GM21786 (cell line): ENCODE results near the gene NPAS4.
"Not testable (repeated sequence)": the region's sequence is repeated elsewhere in the genome, so short reads cannot be mapped to it uniquely, and the experiment has no call there.

ENCODE experiments used
- ATAC-seq: cut with Tn5 transposase; IDR thresholded peaks from one replicate; pipeline ENCODE4 v1.9.1; 2021; ENCODE audit not compliant: unreplicated experiment

NPAS4 gene

DNA sequence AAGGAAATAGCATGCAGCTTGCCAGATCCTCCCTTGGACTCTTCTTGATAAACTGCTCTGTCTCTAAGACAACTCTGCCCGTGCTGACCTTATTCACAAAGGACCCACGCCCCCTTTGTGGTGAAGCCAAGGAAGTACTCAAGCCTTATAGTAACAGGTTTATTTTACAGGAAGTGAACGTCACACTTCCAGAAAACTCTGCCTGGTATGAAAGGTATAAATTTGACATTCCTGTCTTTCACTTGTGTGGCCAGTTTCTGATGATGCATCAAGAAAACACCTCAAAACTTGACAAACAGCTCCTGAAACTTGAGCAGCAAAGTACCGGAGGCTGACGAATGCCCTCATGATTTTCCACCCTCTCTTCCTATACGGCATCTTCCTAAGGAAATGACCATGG, 33.4 kb downstream of the NPAS4 start:
- no peak for ATAC-seq

DNA sequence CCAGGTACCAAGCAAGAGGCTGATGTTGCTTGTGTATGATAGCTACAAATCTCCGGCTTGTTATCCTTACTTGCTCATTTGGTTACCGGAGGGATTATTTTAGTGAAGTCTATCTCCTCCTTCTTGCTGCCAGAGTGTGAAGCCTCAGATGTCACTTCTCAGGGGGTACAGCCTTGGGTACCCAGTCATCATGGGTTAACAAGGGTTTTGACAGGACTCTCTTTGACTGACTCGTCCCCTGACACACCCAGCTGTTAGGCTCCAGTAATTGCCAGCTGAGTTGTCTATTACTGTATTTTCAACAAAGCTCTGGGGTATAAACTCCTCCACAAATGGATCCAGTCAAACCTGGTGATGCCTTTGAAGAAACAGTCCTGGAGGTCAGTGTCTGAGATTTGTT, 34.0 kb downstream of the NPAS4 start:
- no peak for ATAC-seq

DNA sequence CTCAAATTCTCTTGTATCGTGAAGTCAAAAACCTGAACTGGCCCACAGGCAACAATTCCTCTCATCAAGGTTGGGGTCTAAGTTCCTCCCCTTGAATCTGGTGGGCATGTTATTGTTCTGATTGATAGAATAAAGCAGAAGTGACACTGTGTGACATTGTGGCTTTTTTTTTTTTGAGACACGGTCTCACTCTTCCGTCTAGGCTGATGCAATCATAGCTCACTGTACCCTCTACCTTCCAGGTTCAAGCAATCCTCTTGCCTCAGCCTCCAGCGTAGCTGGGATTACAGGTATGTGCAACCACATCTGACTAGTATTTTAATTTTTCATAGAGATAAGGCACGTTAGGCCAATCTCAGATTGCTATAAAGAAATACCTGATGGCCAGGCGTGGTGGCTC, 37.0 kb downstream of the NPAS4 start:
- no peak for ATAC-seq

DNA sequence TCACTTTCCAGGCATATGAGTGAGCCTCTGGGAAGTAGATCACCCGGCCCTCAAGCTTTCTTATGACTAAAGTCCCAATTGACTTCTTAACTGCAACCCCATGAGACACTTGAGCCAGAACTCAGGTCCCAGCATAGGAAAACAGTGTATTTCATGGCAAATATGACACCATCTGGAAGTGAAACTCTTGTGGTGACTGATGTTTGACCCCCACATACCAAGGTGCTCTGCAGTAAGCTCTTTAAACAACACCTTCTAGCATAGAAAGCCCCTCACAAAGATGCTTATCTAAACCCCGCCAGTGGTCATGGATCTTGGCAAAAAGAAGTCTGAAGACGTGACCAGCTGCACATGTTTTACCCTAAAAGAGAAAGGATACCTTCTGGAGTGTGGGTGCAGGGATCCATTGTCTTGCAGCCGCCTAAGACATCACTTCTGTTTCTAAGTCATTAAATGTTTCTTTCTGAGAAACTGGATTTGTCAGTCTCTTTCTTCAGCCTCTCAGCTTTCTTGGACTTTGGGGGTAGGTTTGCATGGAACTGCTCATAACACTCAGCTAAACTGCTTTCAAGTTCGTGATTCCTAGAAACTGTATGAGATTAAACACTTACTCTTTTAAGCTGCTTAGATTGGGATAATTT, 38.4 kb downstream of the NPAS4 start:
- no peak for ATAC-seq

DNA sequence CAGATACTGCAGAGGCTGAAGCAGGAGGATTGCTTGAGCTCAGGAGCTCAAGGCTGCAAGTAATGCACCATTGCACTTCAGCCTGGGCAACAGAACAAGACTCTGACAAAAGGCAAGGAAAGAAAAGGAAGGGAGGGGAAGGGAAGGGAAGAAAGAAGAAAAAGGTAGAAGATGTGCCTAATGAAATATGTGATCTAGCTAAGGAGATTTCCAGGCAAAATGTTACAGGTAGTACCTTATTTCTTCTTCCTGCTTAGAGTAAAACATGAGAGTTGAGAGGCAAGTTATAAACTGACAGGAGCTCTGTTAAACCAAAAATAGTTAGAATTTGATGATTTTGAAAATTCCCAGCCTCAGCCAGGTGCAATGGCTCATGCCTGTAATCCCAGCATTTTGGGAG, 41.2 kb downstream of the NPAS4 start:
- no peak for ATAC-seq

DNA sequence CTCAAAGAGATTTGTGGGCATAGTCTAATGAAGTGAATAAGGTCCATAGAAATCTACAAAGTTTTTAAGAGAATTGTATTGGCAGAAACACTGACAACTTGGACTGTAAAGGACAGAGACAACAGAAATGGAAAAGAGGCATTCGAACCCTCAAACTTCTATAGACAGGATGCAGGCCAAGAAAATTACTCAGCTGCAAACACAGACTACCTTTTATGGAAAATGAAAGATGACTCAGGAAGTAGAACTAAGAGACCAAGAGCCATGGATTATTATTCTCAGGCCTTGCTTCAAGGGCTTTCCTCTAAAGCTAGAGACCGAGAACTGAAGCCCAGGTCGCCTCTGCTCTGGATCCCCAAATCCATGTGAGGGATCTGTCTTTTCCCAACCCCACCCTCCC, 42.1 kb downstream of the NPAS4 start:
- ATAC-seq: no peak

DNA sequence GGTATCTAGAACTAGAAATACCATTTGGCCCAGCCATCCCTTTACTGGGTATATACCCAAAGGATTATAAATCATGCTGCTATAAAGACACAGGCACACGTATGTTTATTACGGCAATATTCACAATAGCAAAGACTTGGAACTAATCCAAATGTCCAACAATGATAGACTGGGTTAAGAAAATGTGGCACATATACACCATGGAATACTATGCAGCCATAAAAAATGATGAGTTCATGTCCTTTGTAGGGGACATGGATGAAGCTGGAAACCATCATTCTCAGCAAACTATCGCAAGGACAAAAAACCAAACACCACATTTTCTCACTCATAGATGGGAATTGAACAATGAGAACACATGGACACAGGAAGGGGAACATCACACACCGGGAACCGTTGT, 43.3 kb downstream of the NPAS4 start:
- ATAC-seq: not testable (repeated sequence)

- no peak for ATAC-seq
Measured at GRCh38 chr11:66464916-66465315, 44.1 kb downstream of the NPAS4 start.

DNA sequence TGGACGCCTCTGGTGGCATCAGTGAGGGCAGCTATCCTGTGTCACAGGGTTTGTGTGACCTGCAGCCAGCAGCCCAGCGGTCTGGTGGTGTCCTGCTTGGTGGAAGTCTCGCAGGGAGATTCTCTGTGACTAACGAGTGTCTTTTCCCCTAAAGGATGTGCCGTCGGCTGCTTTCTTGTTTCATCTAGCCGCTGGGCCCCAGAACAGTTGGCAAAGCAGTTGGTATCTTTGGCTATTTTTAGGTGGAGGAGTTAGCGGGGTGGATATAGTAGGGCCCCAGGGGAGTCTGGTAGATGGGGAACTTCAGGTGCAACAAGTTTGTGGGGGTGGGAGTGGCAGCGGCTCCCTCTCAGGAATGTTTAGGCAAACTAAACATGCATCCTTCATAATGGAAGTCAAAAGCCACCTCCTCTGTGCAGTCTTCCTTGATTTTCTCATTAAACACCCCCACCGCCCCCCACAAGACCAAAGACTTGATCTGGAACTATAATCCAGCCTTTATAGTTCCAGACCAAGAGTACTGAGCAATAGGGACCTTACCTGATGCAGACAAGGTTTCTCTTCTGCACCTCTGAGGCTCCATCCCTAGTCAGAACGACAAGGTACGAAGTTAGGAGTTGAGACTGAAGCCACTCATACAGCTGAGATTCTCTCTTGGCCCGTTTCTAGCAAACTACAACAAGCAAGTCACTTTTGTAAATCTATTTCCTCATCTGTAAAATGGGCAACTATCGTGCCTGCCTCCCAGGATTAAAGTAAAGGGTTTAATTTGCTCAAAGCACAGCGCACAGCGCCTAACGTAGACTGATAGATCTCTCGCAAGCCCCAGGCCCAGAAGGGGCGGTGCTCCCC, 44.8 kb downstream of the NPAS4 start:
- ATAC-seq: no peak

- peak; percentile 68 for ATAC-seq
Measured at GRCh38 chr11:66466225-66467033, 45.6 kb downstream of the NPAS4 start, which contains the start of gene PELI3. PELI3 (plus strand) TSS chr11:66466905; CDS start chr11:66468129, 1,224 bp downstream.

DNA sequence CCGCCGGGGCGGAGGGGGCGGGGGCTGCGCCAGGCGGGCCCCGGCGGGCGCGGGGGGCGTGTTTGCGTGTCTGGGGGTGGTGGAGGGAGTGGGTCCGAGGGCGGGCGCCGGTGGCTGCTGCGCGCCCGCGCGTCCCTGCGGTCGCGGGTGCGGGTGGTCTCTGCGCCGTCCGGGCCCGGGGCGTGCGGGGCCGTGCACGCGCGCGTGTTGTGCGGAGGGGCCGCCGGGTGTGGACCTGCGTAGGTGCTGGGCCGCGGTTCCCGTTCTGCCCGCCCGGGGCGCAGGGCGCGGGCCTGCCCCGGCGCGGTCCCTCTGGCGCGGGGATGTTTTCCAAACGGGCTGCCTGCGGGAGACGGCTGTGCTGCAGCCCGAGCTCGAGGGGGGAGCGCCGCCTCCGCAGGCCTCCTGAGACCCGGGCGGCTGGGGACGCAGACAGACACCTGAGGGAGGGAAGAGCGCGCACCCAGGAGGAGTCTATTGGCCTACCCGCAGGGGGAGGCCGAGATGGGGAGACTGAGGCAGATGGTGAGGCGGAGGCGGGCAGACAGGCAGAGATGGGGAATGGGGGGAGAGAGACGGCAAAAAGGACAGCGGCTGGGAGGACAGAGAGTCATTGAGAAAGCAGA, 46.3 kb downstream of the NPAS4 start:
- ATAC-seq: peak; percentile 18

GRCh38 chr11:66467756-66468155, 46.9 kb downstream of the NPAS4 start:
- no peak for ATAC-seq

- ATAC-seq: no peak
Measured at GRCh38 chr11:66468691-66469090, 47.9 kb downstream of the NPAS4 start.

DNA sequence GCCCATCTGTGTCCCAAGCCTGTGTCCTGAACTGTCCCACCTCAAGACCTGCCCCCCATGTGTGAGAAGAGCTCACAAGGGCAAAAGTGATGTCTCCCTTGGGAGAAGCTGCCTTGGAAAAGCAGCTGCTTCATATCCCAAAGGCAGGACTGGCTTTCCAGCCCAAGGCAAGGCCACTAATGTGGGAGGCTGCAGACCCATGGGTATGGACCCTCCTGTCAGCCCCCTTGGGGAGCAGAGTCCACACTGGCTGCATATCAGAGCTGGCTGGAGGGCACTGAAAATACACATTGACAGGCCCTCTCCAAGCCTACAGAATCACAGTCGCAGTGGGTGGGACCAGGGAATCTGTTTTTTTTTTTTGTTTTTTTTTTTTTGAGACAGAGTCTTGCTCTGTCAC, 48.6 kb downstream of the NPAS4 start:
- ATAC-seq: no peak

DNA sequence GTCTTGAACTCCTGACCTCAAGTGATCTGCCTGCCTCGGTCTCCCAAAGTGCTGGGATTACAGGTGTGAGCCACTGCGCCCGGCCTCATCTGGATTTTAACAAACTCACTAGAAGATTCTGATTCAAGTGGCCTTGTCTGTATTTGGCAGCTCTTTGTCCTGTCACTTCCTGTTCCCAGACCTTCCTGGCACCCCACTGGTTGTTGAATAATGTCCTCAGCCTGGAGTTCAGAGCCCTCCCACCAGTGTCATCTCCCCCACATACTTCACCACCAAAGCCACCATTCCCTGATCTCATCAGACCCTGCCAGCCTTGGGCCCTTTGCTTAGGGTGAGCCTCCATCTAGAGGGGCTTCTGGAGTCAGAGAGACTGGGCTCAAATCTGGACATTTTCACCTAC, 49.2 kb downstream of the NPAS4 start:
- no peak for ATAC-seq

DNA sequence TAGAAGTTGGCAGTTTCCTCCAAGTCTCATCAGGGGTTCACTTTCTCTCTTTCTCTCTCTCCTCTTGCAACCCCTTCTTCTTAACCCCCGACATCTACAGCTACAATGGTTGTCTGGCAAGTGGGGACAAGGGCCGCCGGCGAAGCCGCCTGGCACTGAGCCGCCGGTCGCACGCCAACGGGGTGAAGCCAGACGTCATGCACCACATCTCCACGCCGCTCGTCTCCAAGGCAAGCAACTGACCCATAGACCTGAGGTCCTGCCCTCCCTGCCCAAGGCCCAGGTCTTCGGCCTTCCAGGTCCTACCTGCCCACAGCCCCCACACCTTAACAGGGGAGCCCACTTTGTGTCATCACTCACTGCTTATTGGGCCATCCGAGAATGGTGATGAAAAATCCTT, 50.3 kb downstream of the NPAS4 start:
- ATAC-seq: no peak

- no peak for ATAC-seq
Measured at GRCh38 chr11:66472054-66472453, 51.2 kb downstream of the NPAS4 start.

DNA sequence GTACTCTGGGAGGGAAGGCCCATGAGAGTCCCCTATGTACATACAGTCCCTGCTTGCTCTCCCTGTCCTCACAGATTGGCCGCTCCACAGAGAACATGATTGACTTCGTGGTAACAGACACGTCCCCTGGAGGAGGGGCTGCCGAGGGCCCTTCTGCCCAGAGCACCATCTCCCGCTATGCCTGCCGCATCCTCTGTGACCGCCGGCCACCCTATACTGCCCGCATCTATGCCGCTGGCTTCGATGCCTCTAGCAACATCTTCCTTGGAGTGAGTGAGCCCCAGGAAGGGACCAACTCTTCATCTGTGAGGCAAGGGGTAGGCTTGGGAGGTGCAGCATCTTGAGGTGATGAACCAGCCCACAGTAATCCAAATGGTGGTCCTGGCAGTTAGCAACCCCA, 52.3 kb downstream of the NPAS4 start:
- ATAC-seq: no peak

GRCh38 chr11:66473608-66474515, 53.0 kb downstream of the NPAS4 start:
- no peak for ATAC-seq
